D721Med (cell line): ENCODE data around the gene LCP2.

Experiments
- DNase-seq: peaks from one replicate; pipeline ENCODE4 v3.0.0; 2011; ENCODE audit warnings: low spot score; ENCODE audit not compliant: insufficient read length
- FAIRE-seq: peaks from 2 replicates; lab custom pipeline; 2011; peaks lifted over from hg19 to GRCh38; lab: Jason Lieb, UNC
- CTCF ChIP-seq: IDR thresholded peaks from 2 replicates; pipeline ENCODE4 v1.5.1; 2012; ENCODE audit warnings: mild to moderate bottlenecking, control low read depth; ENCODE audit not compliant: insufficient read depth; ENCODE audit errors: missing control alignments

LCP2 gene

GRCh38 chr5:170339780-170340167 lies 42.2 kb upstream of the LCP2 start:
- FAIRE-seq (no peak), DNase-seq (no peak)
- TF ChIP-seq CTCF, result no peak

- DNase-seq (no peak), FAIRE-seq (no peak)
- no peak for TF ChIP-seq CTCF
Measured at GRCh38 chr5:170338933-170339779, 41.6 kb upstream of the LCP2 start.

GRCh38 chr5:170338291-170338690 lies 40.7 kb upstream of the LCP2 start:
- FAIRE-seq (no peak), DNase-seq (no peak)
- no peak for TF ChIP-seq CTCF

- FAIRE-seq (no peak), DNase-seq (no peak)
- TF ChIP-seq CTCF, result no peak
Measured at GRCh38 chr5:170337045-170337733, 39.6 kb upstream of the LCP2 start.

GRCh38 chr5:170336065-170336464 lies 38.5 kb upstream of the LCP2 start:
- no peak for TF ChIP-seq CTCF
- FAIRE-seq, result no peak

GRCh38 chr5:170334626-170335025 lies 37.0 kb upstream of the LCP2 start:
- no peak for TF ChIP-seq CTCF
- DNase-seq (no peak), FAIRE-seq (no peak)

More at GRCh38 chr5:170336065-170336464, 38.5 kb upstream of the LCP2 start:
- no peak for DNase-seq
